GM23248 (cell line): ENCODE data around the gene SAP30BP.

ENCODE experiments used
- EZH2 ChIP-seq: fragments of 200-600 bp; sonication (generic); IDR thresholded peaks from 2 replicates; pipeline ENCODE4 v1.6.1; 2018; ENCODE audit warnings: antibody characterized with exemption, mild to moderate bottlenecking; ENCODE audit not compliant: insufficient read depth, poor library complexity, severe bottlenecking
- EZH2phosphoT487 ChIP-seq: fragments of 200-600 bp; sonication (generic); IDR thresholded peaks from 2 replicates; pipeline ENCODE4 v1.6.1; 2018; ENCODE audit warnings: antibody characterized with exemption, moderate library complexity, mild to moderate bottlenecking, low read depth; ENCODE audit not compliant: insufficient read depth

- no peak for TF ChIP-seq EZH2phosphoT487
- TF ChIP-seq EZH2 = no peak
Observed at GRCh38 chr17:75619506-75620431, 47.4 kb upstream of the SAP30BP start.
